Astrocyte of the cerebellum (primary cell): ENCODE results near the gene SH3BP2.

Experiments used
- DNase-seq: peaks from one replicate; pipeline ENCODE4 v3.0.0-alpha.2; 2011; ENCODE audit warnings: low read depth
- H3K4me3 ChIP-seq: 2 replicates; pipeline ENCODE4 v1.5.1; 2011; ENCODE audit warnings: mild to moderate bottlenecking, low read depth, low read length, moderate library complexity
- CTCF ChIP-seq: IDR thresholded peaks from 2 replicates; pipeline ENCODE4 v1.5.1; 2012; ENCODE audit warnings: low read length, low read depth, moderate library complexity, mild to moderate bottlenecking; ENCODE audit errors: missing control alignments
- in situ Hi-C: cut with HindIII; loops from 2 replicates; pipeline ENCODE4 v1.10.0; 2017; ENCODE audit warnings: low sequenced_read_pairs

SH3BP2 gene

GRCh38 chr4:2879026-2879425, 86.1 kb downstream of the SH3BP2 start:
- H3K4me3 ChIP-seq = no peak overlapping the region
- in situ Hi-C loops = no loop called here
- TF ChIP-seq CTCF = no peak
- no peak for DNase-seq

- DNase-seq = no peak
- no peak overlapping the region for H3K4me3 ChIP-seq
- in situ Hi-C loops = no loop called here
- TF ChIP-seq CTCF = no peak
Measured at GRCh38 chr4:2881431-2881830, 88.5 kb downstream of the SH3BP2 start.

GRCh38 chr4:2882341-2882740, 89.5 kb downstream of the SH3BP2 start:
- no peak for DNase-seq
- no peak for TF ChIP-seq CTCF
- H3K4me3 ChIP-seq = no peak overlapping the region
- in situ Hi-C loops = no loop called here

- H3K4me3 ChIP-seq = no peak overlapping the region
- TF ChIP-seq CTCF = no peak
- DNase-seq = no peak
- in situ Hi-C loops = no loop called here
Measured at GRCh38 chr4:2886161-2886560, 93.3 kb downstream of the SH3BP2 start.

GRCh38 chr4:2886622-2887021, 93.7 kb downstream of the SH3BP2 start:
- H3K4me3 ChIP-seq = no peak overlapping the region
- TF ChIP-seq CTCF = no peak
- in situ Hi-C loops = no loop called here
- DNase-seq = no peak

GRCh38 chr4:2887343-2887742, 94.5 kb downstream of the SH3BP2 start:
- no peak for TF ChIP-seq CTCF
- H3K4me3 ChIP-seq = no peak overlapping the region
- no peak for DNase-seq
- in situ Hi-C loops = no loop called here

GRCh38 chr4:2888886-2889285, 96.0 kb downstream of the SH3BP2 start:
- DNase-seq = no peak
- TF ChIP-seq CTCF = no peak
- no peak overlapping the region for H3K4me3 ChIP-seq
- in situ Hi-C loops = no loop called here
